Measurements from ENCODE around the gene CEP164. TPM values are rescaled to one million over a fixed set of nuclear protein-coding genes. Genes with fewer than 3 reads are reported as not detected.

CEP164 gene
- total RNA-seq, 1 experiment from 2014 or later: 43.7 TPM

DNA sequence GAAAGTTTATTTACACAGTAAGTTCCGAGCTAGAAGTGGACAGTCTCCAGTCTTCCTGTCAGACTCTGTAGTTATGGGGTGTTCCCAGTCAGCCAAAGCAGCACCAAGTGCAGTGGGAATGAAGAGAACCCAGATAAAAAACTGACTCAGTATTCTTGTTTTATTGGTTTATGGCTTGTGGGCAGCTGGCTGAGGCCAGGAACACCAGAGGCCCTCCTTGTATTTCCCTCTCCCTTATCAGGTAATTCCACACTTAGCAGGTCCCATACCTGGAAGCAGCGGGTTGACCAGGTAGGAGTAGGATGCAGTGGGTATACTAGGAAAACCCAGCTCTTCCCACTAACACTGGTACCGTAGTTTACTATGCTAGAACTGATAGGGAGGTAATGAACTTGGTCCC, 40.0 kb upstream of the CEP164 start:
- H3F3A ChIP-seq (ENCODE audit: low read length, unreplicated experiment): no peaks in the 10 kb centered on the region
- no peaks in the 10 kb centered on the region for H3K27me3 ChIP-seq (ENCODE audit: low read length)
- no peak overlapping the region for H3K4me2 ChIP-seq (ENCODE audit: low read length)
- BruUV-seq (replicated peaks): no TSS peak
- H3K4me3 ChIP-seq (ENCODE audit: low read length): no peak overlapping the region
- H3K9me3 ChIP-seq (ENCODE audit: low read length): no peaks in the 10 kb centered on the region
- DNase-seq (no peak), ATAC-seq (no peak)
- no peaks in the 10 kb centered on the region for H3K79me2 ChIP-seq (ENCODE audit: low read length)
- ChIA-PET CTCF (no interaction called here), POLR2A (ENCODE audit: unreplicated experiment) (no interaction called here)
- H3K27ac ChIP-seq (ENCODE audit: low read length): no peak overlapping the region
- no peak overlapping the region for H3K9ac ChIP-seq (ENCODE audit: low read length)
- TF ChIP-seq EZH2phosphoT487 (IDR thresholded peaks at IDR 0.05; ENCODE audit: borderline replicate concordance, low read length) (no peak), EZH2 (IDR thresholded peaks at IDR 0.05; ENCODE audit: low read length, unreplicated experiment) (no peak)
- TF ChIP-seq, protein P1, sequence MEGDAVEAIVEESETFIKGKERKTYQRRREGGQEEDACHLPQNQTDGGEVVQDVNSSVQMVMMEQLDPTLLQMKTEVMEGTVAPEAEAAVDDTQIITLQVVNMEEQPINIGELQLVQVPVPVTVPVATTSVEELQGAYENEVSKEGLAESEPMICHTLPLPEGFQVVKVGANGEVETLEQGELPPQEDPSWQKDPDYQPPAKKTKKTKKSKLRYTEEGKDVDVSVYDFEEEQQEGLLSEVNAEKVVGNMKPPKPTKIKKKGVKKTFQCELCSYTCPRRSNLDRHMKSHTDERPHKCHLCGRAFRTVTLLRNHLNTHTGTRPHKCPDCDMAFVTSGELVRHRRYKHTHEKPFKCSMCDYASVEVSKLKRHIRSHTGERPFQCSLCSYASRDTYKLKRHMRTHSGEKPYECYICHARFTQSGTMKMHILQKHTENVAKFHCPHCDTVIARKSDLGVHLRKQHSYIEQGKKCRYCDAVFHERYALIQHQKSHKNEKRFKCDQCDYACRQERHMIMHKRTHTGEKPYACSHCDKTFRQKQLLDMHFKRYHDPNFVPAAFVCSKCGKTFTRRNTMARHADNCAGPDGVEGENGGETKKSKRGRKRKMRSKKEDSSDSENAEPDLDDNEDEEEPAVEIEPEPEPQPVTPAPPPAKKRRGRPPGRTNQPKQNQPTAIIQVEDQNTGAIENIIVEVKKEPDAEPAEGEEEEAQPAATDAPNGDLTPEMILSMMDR (conservative IDR thresholded peaks at IDR 0.05; ENCODE audit: low read depth, low read length): no peak
- no peaks in the 10 kb centered on the region for H4K20me1 ChIP-seq (ENCODE audit: low read length)
- no peaks in the 10 kb centered on the region for H3K9me2 ChIP-seq (replicated peaks; ENCODE audit: low read length)
- no peaks in the 10 kb centered on the region for H3K4me1 ChIP-seq (ENCODE audit: insufficient read depth, low read length)
- peaks cover 10% of the 10 kb centered on the region; the same call in 1 of the 2 replicates for H3K36me3 ChIP-seq (ENCODE audit: low read depth, low read length)
- intact Hi-C loops (cut with micrococcal nuclease): no loop called here
- no peak overlapping the region for H2AFZ ChIP-seq (ENCODE audit: low read length)

DNA sequence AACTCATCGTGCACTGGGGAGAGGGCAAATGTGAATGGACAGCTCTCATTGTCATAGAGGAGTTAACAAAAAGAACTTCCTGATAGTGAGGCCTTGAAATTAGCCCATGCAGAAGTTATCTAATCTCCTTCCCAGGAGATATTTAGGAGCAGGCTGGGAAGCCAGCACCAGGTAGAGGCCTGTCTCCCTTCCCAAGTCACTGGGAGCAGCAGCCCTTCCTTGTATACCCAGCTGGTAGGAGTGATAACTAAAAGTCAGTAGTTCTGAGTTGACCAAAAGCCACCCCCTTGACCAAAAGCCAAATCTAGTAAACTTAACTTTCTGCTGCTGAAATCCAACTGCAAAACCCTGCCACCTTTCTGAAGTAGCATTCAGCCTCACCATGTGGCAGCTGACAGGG, 37.9 kb upstream of the CEP164 start:
- no peaks in the 10 kb centered on the region for H3K27me3 ChIP-seq (ENCODE audit: low read length)
- no peak overlapping the region for H3K4me2 ChIP-seq (ENCODE audit: low read length)
- no peak overlapping the region for H3K9ac ChIP-seq (ENCODE audit: low read length)
- ChIA-PET CTCF (no interaction called here), POLR2A (ENCODE audit: unreplicated experiment) (no interaction called here)
- H2AFZ ChIP-seq (ENCODE audit: low read length): no peak overlapping the region
- H3K36me3 ChIP-seq (ENCODE audit: low read depth, low read length): peaks cover 6% of the 10 kb centered on the region; the same call in 1 of the 2 replicates
- DNase-seq (no peak), ATAC-seq (no peak)
- H3K9me2 ChIP-seq (replicated peaks; ENCODE audit: low read length): no peaks in the 10 kb centered on the region
- H3F3A ChIP-seq (ENCODE audit: low read length, unreplicated experiment): no peaks in the 10 kb centered on the region
- no peak overlapping the region for H3K27ac ChIP-seq (ENCODE audit: low read length)
- no TSS peak for BruUV-seq (replicated peaks)
- H3K9me3 ChIP-seq (ENCODE audit: low read length): no peaks in the 10 kb centered on the region
- H4K20me1 ChIP-seq (ENCODE audit: low read length): no peaks in the 10 kb centered on the region
- no peak overlapping the region for H3K4me3 ChIP-seq (ENCODE audit: low read length)
- intact Hi-C loops (cut with micrococcal nuclease): no loop called here
- TF ChIP-seq, protein P1 (conservative IDR thresholded peaks at IDR 0.05; ENCODE audit: low read depth, low read length): no peak
- TF ChIP-seq EZH2 (IDR thresholded peaks at IDR 0.05; ENCODE audit: low read length, unreplicated experiment) (no peak), EZH2phosphoT487 (IDR thresholded peaks at IDR 0.05; ENCODE audit: borderline replicate concordance, low read length) (no peak)
- no peaks in the 10 kb centered on the region for H3K79me2 ChIP-seq (ENCODE audit: low read length)
- H3K4me1 ChIP-seq (ENCODE audit: insufficient read depth, low read length): no peaks in the 10 kb centered on the region

DNA sequence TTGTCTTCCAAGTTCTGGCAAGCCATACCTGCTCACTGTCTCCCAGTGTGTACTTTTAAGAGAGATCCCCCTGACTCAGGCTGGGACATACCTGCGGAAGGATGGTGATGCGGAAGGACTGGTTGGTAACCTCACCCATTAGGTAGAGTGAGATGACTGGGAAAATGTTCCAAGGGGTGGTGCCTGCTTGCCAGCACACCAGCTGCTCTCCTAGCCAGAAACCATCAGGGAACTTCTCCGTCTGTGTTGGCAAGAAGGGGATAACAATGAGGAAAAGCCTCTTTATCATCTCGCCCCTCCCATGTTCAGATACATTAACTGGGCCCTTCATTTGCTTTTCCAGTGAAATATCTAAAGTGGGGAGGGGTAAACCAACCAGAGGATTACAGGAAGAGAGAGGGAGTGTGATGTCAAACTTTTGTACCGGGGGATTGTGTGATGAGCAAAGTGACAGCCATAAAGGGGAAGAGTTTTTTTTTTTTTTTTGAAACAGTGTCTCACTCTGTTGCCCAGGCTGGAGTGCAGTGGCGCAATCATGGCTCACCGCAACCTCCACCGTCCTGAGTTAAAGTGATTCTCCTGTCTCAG, 36.8 kb upstream of the CEP164 start, which contains the start of gene BACE1-AS:
Gene BACE1-AS (plus strand): TSS at position 538 of the 588 bp plus-strand sequence.
- POLR2A ChIA-PET (ENCODE audit: unreplicated experiment): no interaction called here
- DNase-seq (no peak), ATAC-seq (no peak)
- BruUV-seq (replicated peaks): no TSS peak
- no peaks in the 10 kb centered on the region for H3K9me3 ChIP-seq (ENCODE audit: low read length)
- no peaks in the 10 kb centered on the region for H3K79me2 ChIP-seq (ENCODE audit: low read length)
- peaks cover 6% of the 10 kb centered on the region; the same call in 1 of the 2 replicates for H3K36me3 ChIP-seq (ENCODE audit: low read depth, low read length)
- intact Hi-C loops (cut with micrococcal nuclease): no loop called here
- H3K4me2 ChIP-seq (ENCODE audit: low read length): no peak within 1 kb of the TSS
- H3K9ac ChIP-seq (ENCODE audit: low read length): no peak within 1 kb of the TSS
- no peak within 1 kb of the TSS for H2AFZ ChIP-seq (ENCODE audit: low read length)
- H3K27me3 ChIP-seq (ENCODE audit: low read length): no peaks in the 10 kb centered on the region
- no peaks in the 10 kb centered on the region for H3K4me1 ChIP-seq (ENCODE audit: insufficient read depth, low read length)
- no peaks in the 10 kb centered on the region for H3F3A ChIP-seq (ENCODE audit: low read length, unreplicated experiment)
- no peak within 1 kb of the TSS for H3K4me3 ChIP-seq (ENCODE audit: low read length)
- H3K27ac ChIP-seq (ENCODE audit: low read length): no peak within 1 kb of the TSS
- CTCF ChIA-PET: no interaction called here
- TF ChIP-seq EZH2 (IDR thresholded peaks at IDR 0.05; ENCODE audit: low read length, unreplicated experiment) (no peak), EZH2phosphoT487 (IDR thresholded peaks at IDR 0.05; ENCODE audit: borderline replicate concordance, low read length) (no peak)
- TF ChIP-seq, protein P1 (conservative IDR thresholded peaks at IDR 0.05; ENCODE audit: low read depth, low read length): no peak
- H3K9me2 ChIP-seq (replicated peaks; ENCODE audit: low read length): no peaks in the 10 kb centered on the region
- H4K20me1 ChIP-seq (ENCODE audit: low read length): no peaks in the 10 kb centered on the region

All from PC-3 (cell line).